GM12878 (cell line): ENCODE measurements around the gene MRPS15. TPM values are rescaled to one million over a fixed set of nuclear protein-coding genes. Genes with fewer than 3 reads are reported as not detected.

ENCODE experiments used
- ATAC-seq: fragments of 200-7000 bp; cut with Tn5 transposase; 3 replicates; pipeline ENCODE4 v1.9.1; 2020; ENCODE audit warnings: mild to moderate bottlenecking, moderate library complexity
- BruUV-seq: library from RNA; stranded (reverse); fragments of 400-500 nt; replicated peaks from 2 replicates; lab custom pipeline; 2021; lab: Mats Ljungman, UMichigan
- CTCF ChIA-PET: fragments of 300-600 bp; sonication (Branson Sonifier 250); formaldehyde crosslinking; extraction: SDS; loops from one replicate; lab custom pipeline; 2021; ENCODE audit warnings: inconsistent platforms; lab: Yijun Ruan, JAX
- POLR2A ChIA-PET: fragments of 350-600 bp; formaldehyde crosslinking; extraction: SDS; loops from one replicate; lab custom pipeline; 2021; ENCODE audit warnings: inconsistent platforms; lab: Charles Lee
- RAD21 ChIA-PET: fragments of 300-600 bp; sonication (Branson Sonifier 250); formaldehyde crosslinking; loops from one replicate; lab custom pipeline; 2023; ENCODE audit warnings: antibody characterized with exemption; ENCODE audit not compliant: unreplicated experiment; lab: Charles Lee
- SMC1A ChIA-PET: fragments of 300-600 bp; sonication (Branson Sonifier 250); formaldehyde crosslinking; loops from one replicate; lab custom pipeline; 2023; ENCODE audit not compliant: unreplicated experiment, uncharacterized antibody; lab: Charles Lee
- DNase-seq: peaks from one replicate; pipeline ENCODE4 v3.0.0-alpha.2; 2011; ENCODE audit warnings: low read depth, low spot score
- FAIRE-seq: peaks from 3 replicates; lab custom pipeline; 2011; peaks lifted over from hg19 to GRCh38; lab: Jason Lieb, UNC
- H2AFZ ChIP-seq: 2 replicates; pipeline ENCODE4 v1.6.0; 2011; ENCODE audit warnings: low read depth, low read length, control low read depth; ENCODE audit not compliant: control insufficient read depth
- H3K27ac ChIP-seq: 2 replicates; pipeline ENCODE4 v1.5.1; 2011; ENCODE audit warnings: control low read depth; ENCODE audit not compliant: control insufficient read depth, insufficient read depth
- H3K27me3 ChIP-seq, 2 experiments: replicated peaks in 1 of 2; 2 replicates each; pipeline versions ENCODE4 v1.6.0 to v1.6.1; 2011; ENCODE audit warnings: low read length in 1 of 2; ENCODE audit not compliant: control insufficient read depth in 2 of 2, insufficient read depth in 2 of 2
- H3K36me3 ChIP-seq, 2 experiments: 2 replicates each; pipeline ENCODE4 v1.5.1; 2011; ENCODE audit warnings: low read length in 1 of 2; ENCODE audit not compliant: control insufficient read depth in 2 of 2, insufficient read depth in 2 of 2
- H3K4me1 ChIP-seq: 2 replicates; pipeline ENCODE4 v1.6.1; 2011; ENCODE audit warnings: mild to moderate bottlenecking, low read length, moderate library complexity, mixed read lengths; ENCODE audit not compliant: control insufficient read depth, insufficient read depth
- H3K4me2 ChIP-seq: 2 replicates; pipeline ENCODE4 v1.6.0; 2011; ENCODE audit warnings: control low read depth; ENCODE audit not compliant: control insufficient read depth, insufficient read depth
- H3K4me3 ChIP-seq: fragments of 200-600 bp; sonication (generic); 2 replicates; pipeline ENCODE4 v1.5.1; 2016
- H3K79me2 ChIP-seq: 2 replicates; pipeline ENCODE4 v1.6.0; 2011; ENCODE audit warnings: low read length; ENCODE audit not compliant: control insufficient read depth, insufficient read depth
- H3K9ac ChIP-seq: 2 replicates; pipeline ENCODE4 v1.8.0; 2011; ENCODE audit warnings: low read length, control low read depth, mixed read lengths; ENCODE audit not compliant: control insufficient read depth, insufficient read depth
- H3K9me3 ChIP-seq: replicated peaks from 3 replicates; pipeline ENCODE4 v1.5.1; 2011; ENCODE audit warnings: mild to moderate bottlenecking, low read length; ENCODE audit not compliant: control insufficient read depth, insufficient read depth
- H4K20me1 ChIP-seq: 2 replicates; pipeline ENCODE4 v1.6.0; 2011; ENCODE audit not compliant: control insufficient read depth, insufficient read depth
- BCLAF1 ChIP-seq: fragments of 450-650 bp; IDR thresholded peaks from 2 replicates; pipeline ENCODE4 v1.6.1; 2017; ENCODE audit warnings: antibody characterized with exemption, mild to moderate bottlenecking, moderate library complexity
- RBBP5 ChIP-seq: fragments of 200-600 bp; sonication (generic); conservative IDR thresholded peaks from 2 replicates; pipeline ENCODE4 v1.6.1; 2016
- SP1 ChIP-seq: IDR thresholded peaks from one replicate; pipeline ENCODE4 v1.6.1; 2011; ENCODE audit warnings: low read depth, low read length
- TCF3 ChIP-seq: IDR thresholded peaks from 2 replicates; pipeline ENCODE4 v1.6.1; 2012; ENCODE audit warnings: low read depth, mild to moderate bottlenecking, low read length, borderline replicate concordance; ENCODE audit not compliant: insufficient read depth
- ZNF217 ChIP-seq: fragments of 450-650 bp; IDR thresholded peaks from 2 replicates; pipeline ENCODE4 v1.6.1; 2017; ENCODE audit warnings: antibody characterized with exemption, mild to moderate bottlenecking
- ZNF592 ChIP-seq: fragments of 450-650 bp; IDR thresholded peaks from 2 replicates; pipeline ENCODE4 v1.6.1; 2017; ENCODE audit warnings: mild to moderate bottlenecking, moderate library complexity
- WGBS: methylation state at CpG from one replicate; pipeline ENCODE4 v1.1.6; 2016; ENCODE audit warnings: low lambda C conversion rate; ENCODE audit not compliant: insufficient replicate concordance, insufficient coverage; ENCODE audit errors: missing lambda C conversion rate; 5-methylcytosine and 5-hydroxymethylcytosine counted together
- in situ Hi-C: fragments of 300-500 bp; cut with MboI; formaldehyde crosslinking; loops from 9 replicates; pipeline ENCODE4 v1.14.3; 2018; ENCODE audit warnings: mixed read lengths
- intact Hi-C: fragments of 100-400 bp; cut with micrococcal nuclease; formaldehyde crosslinking; loops from one replicate; pipeline ENCODE4 v1.14.2; 2022; ENCODE audit not compliant: unreplicated experiment
- polyA plus RNA-seq, 11 experiments: library from polyadenylated mRNA; depleted of rRNA in 4 of 11; unstranded in 6 of 11; stranded (reverse) in 5 of 11; fragments of >200 nt; fragmentation: Nextera tagmentation in 4 of 11; fragmentation: Illumina TruSeq in 1 of 11; extraction: Ambion mirVana in 4 of 11; extraction: Trizol in 1 of 11; gene quantifications; 1 replicate in 1 of 11; 2 replicates in 10 of 11; pipeline versions ENCODE4 v1.2.1 to v1.2.3, GENCODE V29; 2011 to 2016; ENCODE audit warnings: inconsistent platforms in 2 of 11, missing spikeins in 2 of 11, low read depth in 1 of 11
- total RNA-seq, 4 experiments: library from RNA; depleted of rRNA in 3 of 4; stranded (reverse); fragments of >200 nt in 3 of 4; fragmentation: Illumina TruSeq in 1 of 4; extraction: Trizol in 1 of 4; gene quantifications; 2 replicates each; pipeline versions ENCODE4 v1.2.1 to v1.2.3, GENCODE V29; 2013 to 2021
- TF ChIP-seq, protein P1 (sequence below): fragments of 450-650 bp; IDR thresholded peaks from 2 replicates; pipeline ENCODE4 v1.6.1; 2014; ENCODE audit warnings: mild to moderate bottlenecking

The MRPS15 gene
- total and polyA plus RNA-seq, 10 of the 15 experiments (the other 5 are each of a cell fraction or from before 2014, with no cell fraction given), result 41.1 to 207 (median 107) TPM

- ChIA-PET SMC1A (no interaction called here), RAD21 (no interaction called here), CTCF (no interaction called here), POLR2A (interaction anchor here (0.6 kb wide), 1 partner anchor 14 kb away, joined by 3 read pairs; no protein-coding TSS in a partner anchor)
- Histone ChIP-seq H3K4me2 (no peak overlapping the region), H3K4me3 (no peak overlapping the region), H2AFZ (no peak overlapping the region), H3K27me3 (no peaks in the 10 kb centered on the region), H3K79me2 (no peaks in the 10 kb centered on the region; the same call in 1 of the 2 replicates), H3K9me3 (no peaks in the 10 kb centered on the region), H3K4me1 (peaks cover 8% of the 10 kb centered on the region), H4K20me1 (no peaks in the 10 kb centered on the region), H3K27ac (no peak overlapping the region)
- in situ Hi-C loops, result no loop called here
- DNase-seq (no peak), ATAC-seq (no peak)
- BruUV-seq, result no TSS peak
- TF ChIP-seq, protein P1, sequence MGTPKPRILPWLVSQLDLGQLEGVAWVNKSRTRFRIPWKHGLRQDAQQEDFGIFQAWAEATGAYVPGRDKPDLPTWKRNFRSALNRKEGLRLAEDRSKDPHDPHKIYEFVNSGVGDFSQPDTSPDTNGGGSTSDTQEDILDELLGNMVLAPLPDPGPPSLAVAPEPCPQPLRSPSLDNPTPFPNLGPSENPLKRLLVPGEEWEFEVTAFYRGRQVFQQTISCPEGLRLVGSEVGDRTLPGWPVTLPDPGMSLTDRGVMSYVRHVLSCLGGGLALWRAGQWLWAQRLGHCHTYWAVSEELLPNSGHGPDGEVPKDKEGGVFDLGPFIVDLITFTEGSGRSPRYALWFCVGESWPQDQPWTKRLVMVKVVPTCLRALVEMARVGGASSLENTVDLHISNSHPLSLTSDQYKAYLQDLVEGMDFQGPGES, result no peak
- TF ChIP-seq ZNF217, result no peak
- TF ChIP-seq SP1, result no peak
- TF ChIP-seq TCF3, result no peak
- TF ChIP-seq RBBP5, result no peak
- TF ChIP-seq ZNF592, result no peak
- no peak for TF ChIP-seq BCLAF1
- TF ChIP-seq, all 136 proteins: peak for 0
- 88% methylated on average over 1 of the region's 1 CpG for WGBS
- FAIRE-seq, result no peak
- H3K9ac ChIP-seq, result no peak overlapping the region
- peaks cover 11 to 20% of the 10 kb centered on the region in 2 experiments for H3K36me3 ChIP-seq
- intact Hi-C loops, result no loop called here
Observed at GRCh38 chr1:36455386-36455785, 8.8 kb downstream of the MRPS15 start.
